Liver (tissue), 9 donors: ENCODE data around the gene PPP3R2. TPM values are rescaled to one million over a fixed set of nuclear protein-coding genes. Genes with fewer than 3 reads are reported as not detected.

Experiments
- DNase-seq: peaks from one replicate; pipeline ENCODE4 v3.0.0-alpha.2; 2017; ENCODE audit warnings: low spot score
- H3K27ac ChIP-seq, 2 donors: one replicate each; pipeline ENCODE4 v1.7.0; 2013; ENCODE audit warnings: inconsistent platforms in 2 of 2, low read length in 2 of 2, control low read depth in 1 of 2, low read depth in 1 of 2, mild to moderate bottlenecking in 1 of 2
- H3K27me3 ChIP-seq, 4 donors: one replicate each; pipeline versions ENCODE4 v1.6.1 to v1.7.0; 2013; ENCODE audit warnings: low read length in 3 of 4, inconsistent platforms in 1 of 4, mild to moderate bottlenecking in 1 of 4, moderate library complexity in 1 of 4; ENCODE audit not compliant: control insufficient read depth in 4 of 4, insufficient read depth in 4 of 4
- H3K36me3 ChIP-seq, 4 donors: one replicate each; pipeline versions ENCODE4 v1.6.1 to v1.7.0; 2013; ENCODE audit warnings: low read length in 3 of 4, mild to moderate bottlenecking in 3 of 4, low read depth in 1 of 4, moderate library complexity in 1 of 4; ENCODE audit not compliant: control insufficient read depth in 4 of 4, insufficient read depth in 3 of 4
- H3K4me1 ChIP-seq, 4 donors: one replicate each; pipeline versions ENCODE4 v1.6.1 to v1.7.0; 2013; ENCODE audit warnings: low read length in 3 of 4, mild to moderate bottlenecking in 3 of 4, moderate library complexity in 1 of 4; ENCODE audit not compliant: control insufficient read depth in 4 of 4, insufficient read depth in 4 of 4
- H3K4me3 ChIP-seq, 3 donors: one replicate each; pipeline versions ENCODE4 v1.6.1 to v1.7.0; 2013; ENCODE audit warnings: low read length in 3 of 3, control low read depth in 1 of 3, low read depth in 1 of 3, mild to moderate bottlenecking in 1 of 3
- H3K9ac ChIP-seq, 2 donors: one replicate each; pipeline ENCODE4 v1.7.0; 2013; ENCODE audit warnings: low read length in 2 of 2, mild to moderate bottlenecking in 2 of 2, moderate library complexity in 2 of 2, control low read depth in 1 of 2, low read depth in 1 of 2
- H3K9me3 ChIP-seq, 4 donors: one replicate each; pipeline versions ENCODE4 v1.6.1 to v1.7.0; 2013; ENCODE audit warnings: low read length in 3 of 4; ENCODE audit not compliant: control insufficient read depth in 4 of 4
- EGR1 ChIP-seq, 2 donors: IDR thresholded peaks; 2 replicates each; pipeline ENCODE4 v1.6.1; 2016 to 2018; ENCODE audit warnings: antibody characterized with exemption in 2 of 2, low read depth in 2 of 2
- FOXA1 ChIP-seq: IDR thresholded peaks from 2 replicates; pipeline ENCODE4 v1.6.1; 2016; ENCODE audit warnings: antibody characterized with exemption
- FOXA2 ChIP-seq: IDR thresholded peaks from 2 replicates; pipeline ENCODE4 v1.6.1; 2016; ENCODE audit warnings: antibody characterized with exemption
- GABPA ChIP-seq, 2 donors: IDR thresholded peaks in 1 of 2; conservative IDR thresholded peaks in 1 of 2; 2 replicates each; pipeline ENCODE4 v1.6.1; 2016; ENCODE audit warnings: antibody characterized with exemption in 2 of 2, mild to moderate bottlenecking in 1 of 2, moderate library complexity in 1 of 2
- HNF4A ChIP-seq, 2 donors: conservative IDR thresholded peaks; 2 replicates each; pipeline ENCODE4 v1.6.1; 2016; ENCODE audit warnings: antibody characterized with exemption in 2 of 2, mild to moderate bottlenecking in 2 of 2
- HNF4G ChIP-seq: IDR thresholded peaks from 2 replicates; pipeline ENCODE4 v1.6.1; 2016; ENCODE audit warnings: antibody characterized with exemption
- JUND ChIP-seq, 2 donors: IDR thresholded peaks; 2 replicates each; pipeline ENCODE4 v1.6.1; 2016; ENCODE audit warnings: antibody characterized with exemption in 2 of 2
- RAD21 ChIP-seq, 2 donors: IDR thresholded peaks; 2 replicates each; pipeline ENCODE4 v1.6.1; 2016; ENCODE audit warnings: antibody characterized with exemption in 2 of 2, mild to moderate bottlenecking in 2 of 2
- RXRA ChIP-seq, 2 donors: IDR thresholded peaks; 2 replicates each; pipeline ENCODE4 v1.6.1; 2017 to 2018; ENCODE audit warnings: antibody characterized with exemption in 2 of 2, mild to moderate bottlenecking in 1 of 2
- SP1 ChIP-seq: IDR thresholded peaks from 2 replicates; pipeline ENCODE4 v1.6.1; 2018; ENCODE audit warnings: antibody characterized with exemption, mild to moderate bottlenecking
- TAF1 ChIP-seq: conservative IDR thresholded peaks from 2 replicates; pipeline ENCODE4 v1.6.1; 2016; ENCODE audit warnings: antibody characterized with exemption, mild to moderate bottlenecking
- YY1 ChIP-seq: IDR thresholded peaks from 2 replicates; pipeline ENCODE4 v1.6.1; 2016; ENCODE audit warnings: antibody characterized with exemption, mild to moderate bottlenecking
- WGBS: extraction: QIAGEN DNeasy Blood & Tissue Kit; methylation state at CpG from one replicate; pipeline ENCODE4 v1.1.7; 2013; 5-methylcytosine and 5-hydroxymethylcytosine counted together
- polyA plus RNA-seq, 2 donors: library from polyadenylated mRNA; stranded (reverse) in 1 of 2; unstranded in 1 of 2; fragments of 200-250 nt in 1 of 2; fragments of >200 nt in 1 of 2; fragmentation: Nextera tagmentation in 1 of 2; extraction: Ambion mirVana in 1 of 2; gene quantifications; one replicate each; pipeline versions ENCODE4 v1.2.1 to v1.2.3, GENCODE V29; 2013 to 2015
- total RNA-seq, 2 donors: library from RNA; depleted of rRNA; stranded (reverse); fragments of >200 nt; gene quantifications; one replicate each; pipeline ENCODE4 v1.2.3, GENCODE V29; 2014
- TF ChIP-seq, protein P1 (sequence below): IDR thresholded peaks from 2 replicates; pipeline ENCODE4 v1.6.1; 2016; ENCODE audit warnings: antibody characterized with exemption
- TF ChIP-seq, protein P2 (sequence below): IDR thresholded peaks from 2 replicates; pipeline ENCODE4 v1.6.1; 2016; ENCODE audit warnings: antibody characterized with exemption
- TF ChIP-seq, protein P3 (sequence below): IDR thresholded peaks from 2 replicates; pipeline ENCODE4 v1.6.1; 2016; ENCODE audit warnings: antibody characterized with exemption, mild to moderate bottlenecking
- TF ChIP-seq, protein P4 (sequence below): IDR thresholded peaks from 2 replicates; pipeline ENCODE4 v1.6.1; 2016; ENCODE audit warnings: antibody characterized with exemption
- TF ChIP-seq, protein P5 (sequence below): fragments of 150-350 bp; IDR thresholded peaks from 2 replicates; pipeline ENCODE4 v1.5.1; 2017; ENCODE audit warnings: improper control_type of control experiment, low read depth, low read length; ENCODE audit not compliant: missing input control
- donor health status: healthy.
- donor health status: healthy.
- donor health status: healthy.
- donor health status: healthy.
- donor health status: healthy.

Gene PPP3R2
- total and polyA plus RNA-seq, 4 donors = 0.08 TPM; not detected in 3

DNA sequence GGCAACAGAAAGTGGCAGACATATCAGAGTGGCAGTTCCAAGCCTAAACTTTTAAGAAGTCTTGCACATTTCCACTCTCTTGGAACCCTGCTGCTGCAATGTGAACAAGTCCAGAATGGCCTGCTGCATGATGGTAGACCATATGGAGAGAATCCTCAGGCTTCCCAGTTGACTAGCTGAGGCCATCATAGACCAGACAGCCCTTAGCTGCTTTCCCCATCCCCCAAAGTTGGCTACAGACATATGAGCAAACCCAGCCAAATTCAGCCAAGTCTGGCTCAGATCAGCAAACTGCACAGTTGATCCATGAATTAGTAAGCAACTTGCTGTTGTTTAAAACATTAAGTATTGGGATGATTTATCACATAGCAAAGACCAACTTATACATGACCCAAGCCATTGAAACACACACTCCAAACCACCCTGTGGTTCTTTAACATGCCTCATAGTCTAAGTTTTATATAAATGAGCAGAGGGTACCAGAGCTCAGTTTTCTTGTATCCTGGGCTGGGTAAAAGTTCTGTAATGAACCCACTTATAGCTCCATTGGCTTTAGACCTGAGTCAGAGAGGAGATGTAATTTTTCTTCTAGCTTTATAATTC lies 19.9 kb downstream of the PPP3R2 start (continued):
- TF ChIP-seq, protein P1, sequence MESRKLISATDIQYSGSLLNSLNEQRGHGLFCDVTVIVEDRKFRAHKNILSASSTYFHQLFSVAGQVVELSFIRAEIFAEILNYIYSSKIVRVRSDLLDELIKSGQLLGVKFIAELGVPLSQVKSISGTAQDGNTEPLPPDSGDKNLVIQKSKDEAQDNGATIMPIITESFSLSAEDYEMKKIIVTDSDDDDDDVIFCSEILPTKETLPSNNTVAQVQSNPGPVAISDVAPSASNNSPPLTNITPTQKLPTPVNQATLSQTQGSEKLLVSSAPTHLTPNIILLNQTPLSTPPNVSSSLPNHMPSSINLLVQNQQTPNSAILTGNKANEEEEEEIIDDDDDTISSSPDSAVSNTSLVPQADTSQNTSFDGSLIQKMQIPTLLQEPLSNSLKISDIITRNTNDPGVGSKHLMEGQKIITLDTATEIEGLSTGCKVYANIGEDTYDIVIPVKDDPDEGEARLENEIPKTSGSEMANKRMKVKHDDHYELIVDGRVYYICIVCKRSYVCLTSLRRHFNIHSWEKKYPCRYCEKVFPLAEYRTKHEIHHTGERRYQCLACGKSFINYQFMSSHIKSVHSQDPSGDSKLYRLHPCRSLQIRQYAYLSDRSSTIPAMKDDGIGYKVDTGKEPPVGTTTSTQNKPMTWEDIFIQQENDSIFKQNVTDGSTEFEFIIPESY = no peak
- TF ChIP-seq SP1 = no peak

DNA sequence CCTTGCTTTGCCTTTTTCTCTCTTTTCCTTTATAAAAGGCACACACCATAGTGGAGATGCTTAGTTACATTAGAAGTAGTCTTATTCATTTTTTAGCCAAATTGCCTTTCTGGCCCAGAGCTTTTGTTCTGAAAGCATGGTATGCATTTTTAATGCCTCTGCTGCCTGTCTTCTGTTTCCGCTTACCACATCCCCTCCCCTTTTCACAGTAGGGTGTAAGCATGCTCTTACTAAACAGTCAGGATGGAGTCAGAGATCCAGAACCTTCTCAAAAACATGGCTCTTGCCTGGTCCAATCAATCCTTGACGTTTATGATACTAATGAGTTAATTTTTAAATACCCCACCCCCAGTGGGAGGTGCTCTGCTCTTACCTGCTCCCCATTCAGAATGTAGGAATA lies 22.5 kb downstream of the PPP3R2 start:
- TF ChIP-seq GABPA (IDR thresholded peaks at IDR 0.05 in 1 of 2, conservative IDR thresholded peaks at IDR 0.05 in 1 of 2) (no peak), YY1 (no peak), HNF4G (no peak), RXRA (IDR thresholded peaks at IDR 0.05) (no peak), RAD21 (IDR thresholded peaks at IDR 0.05) (no peak), TAF1 (no peak), EGR1 (IDR thresholded peaks at IDR 0.05; ENCODE audit: low read depth in 2 of 2) (no peak), JUND (IDR thresholded peaks at IDR 0.05) (no peak), FOXA1 (no peak), FOXA2 (no peak), SP1 (no peak), HNF4A (conservative IDR thresholded peaks at IDR 0.05) (no peak)
- TF ChIP-seq, protein P1 = no peak
- TF ChIP-seq, protein P2, sequence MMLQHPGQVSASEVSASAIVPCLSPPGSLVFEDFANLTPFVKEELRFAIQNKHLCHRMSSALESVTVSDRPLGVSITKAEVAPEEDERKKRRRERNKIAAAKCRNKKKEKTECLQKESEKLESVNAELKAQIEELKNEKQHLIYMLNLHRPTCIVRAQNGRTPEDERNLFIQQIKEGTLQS = no peak
- TF ChIP-seq, protein P3, sequence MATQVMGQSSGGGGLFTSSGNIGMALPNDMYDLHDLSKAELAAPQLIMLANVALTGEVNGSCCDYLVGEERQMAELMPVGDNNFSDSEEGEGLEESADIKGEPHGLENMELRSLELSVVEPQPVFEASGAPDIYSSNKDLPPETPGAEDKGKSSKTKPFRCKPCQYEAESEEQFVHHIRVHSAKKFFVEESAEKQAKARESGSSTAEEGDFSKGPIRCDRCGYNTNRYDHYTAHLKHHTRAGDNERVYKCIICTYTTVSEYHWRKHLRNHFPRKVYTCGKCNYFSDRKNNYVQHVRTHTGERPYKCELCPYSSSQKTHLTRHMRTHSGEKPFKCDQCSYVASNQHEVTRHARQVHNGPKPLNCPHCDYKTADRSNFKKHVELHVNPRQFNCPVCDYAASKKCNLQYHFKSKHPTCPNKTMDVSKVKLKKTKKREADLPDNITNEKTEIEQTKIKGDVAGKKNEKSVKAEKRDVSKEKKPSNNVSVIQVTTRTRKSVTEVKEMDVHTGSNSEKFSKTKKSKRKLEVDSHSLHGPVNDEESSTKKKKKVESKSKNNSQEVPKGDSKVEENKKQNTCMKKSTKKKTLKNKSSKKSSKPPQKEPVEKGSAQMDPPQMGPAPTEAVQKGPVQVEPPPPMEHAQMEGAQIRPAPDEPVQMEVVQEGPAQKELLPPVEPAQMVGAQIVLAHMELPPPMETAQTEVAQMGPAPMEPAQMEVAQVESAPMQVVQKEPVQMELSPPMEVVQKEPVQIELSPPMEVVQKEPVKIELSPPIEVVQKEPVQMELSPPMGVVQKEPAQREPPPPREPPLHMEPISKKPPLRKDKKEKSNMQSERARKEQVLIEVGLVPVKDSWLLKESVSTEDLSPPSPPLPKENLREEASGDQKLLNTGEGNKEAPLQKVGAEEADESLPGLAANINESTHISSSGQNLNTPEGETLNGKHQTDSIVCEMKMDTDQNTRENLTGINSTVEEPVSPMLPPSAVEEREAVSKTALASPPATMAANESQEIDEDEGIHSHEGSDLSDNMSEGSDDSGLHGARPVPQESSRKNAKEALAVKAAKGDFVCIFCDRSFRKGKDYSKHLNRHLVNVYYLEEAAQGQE = no peak
- TF ChIP-seq, protein P4, sequence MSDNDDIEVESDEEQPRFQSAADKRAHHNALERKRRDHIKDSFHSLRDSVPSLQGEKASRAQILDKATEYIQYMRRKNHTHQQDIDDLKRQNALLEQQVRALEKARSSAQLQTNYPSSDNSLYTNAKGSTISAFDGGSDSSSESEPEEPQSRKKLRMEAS = no peak
- TF ChIP-seq, protein P5, sequence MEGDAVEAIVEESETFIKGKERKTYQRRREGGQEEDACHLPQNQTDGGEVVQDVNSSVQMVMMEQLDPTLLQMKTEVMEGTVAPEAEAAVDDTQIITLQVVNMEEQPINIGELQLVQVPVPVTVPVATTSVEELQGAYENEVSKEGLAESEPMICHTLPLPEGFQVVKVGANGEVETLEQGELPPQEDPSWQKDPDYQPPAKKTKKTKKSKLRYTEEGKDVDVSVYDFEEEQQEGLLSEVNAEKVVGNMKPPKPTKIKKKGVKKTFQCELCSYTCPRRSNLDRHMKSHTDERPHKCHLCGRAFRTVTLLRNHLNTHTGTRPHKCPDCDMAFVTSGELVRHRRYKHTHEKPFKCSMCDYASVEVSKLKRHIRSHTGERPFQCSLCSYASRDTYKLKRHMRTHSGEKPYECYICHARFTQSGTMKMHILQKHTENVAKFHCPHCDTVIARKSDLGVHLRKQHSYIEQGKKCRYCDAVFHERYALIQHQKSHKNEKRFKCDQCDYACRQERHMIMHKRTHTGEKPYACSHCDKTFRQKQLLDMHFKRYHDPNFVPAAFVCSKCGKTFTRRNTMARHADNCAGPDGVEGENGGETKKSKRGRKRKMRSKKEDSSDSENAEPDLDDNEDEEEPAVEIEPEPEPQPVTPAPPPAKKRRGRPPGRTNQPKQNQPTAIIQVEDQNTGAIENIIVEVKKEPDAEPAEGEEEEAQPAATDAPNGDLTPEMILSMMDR = no peak
- Histone ChIP-seq H3K36me3 (peaks cover 0 to 9% (median 4%) of the 10 kb centered on the region in 4 donors), H3K9ac (no peak overlapping the region), H3K4me3 (no peak overlapping the region), H3K4me1 (peaks cover 0 to 11% (median 6%) of the 10 kb centered on the region in 4 donors), H3K27ac (no peak overlapping the region), H3K9me3 (no peaks in the 10 kb centered on the region), H3K27me3 (no peaks in the 10 kb centered on the region)
- DNase-seq = no peak
- 79% methylated on average over 2 of the region's 2 CpGs for WGBS
